ENCODE measurements around the gene GTF2E1. TPM values are rescaled to one million over a fixed set of nuclear protein-coding genes. Genes with fewer than 3 reads are reported as not detected.
"Not testable (repeated sequence)": the region's sequence is repeated elsewhere in the genome, so short reads cannot be mapped to it uniquely, and the experiment has no call there.

Gene GTF2E1
- total RNA-seq, 1 experiment from 2014 or later: 22.9 TPM

DNA sequence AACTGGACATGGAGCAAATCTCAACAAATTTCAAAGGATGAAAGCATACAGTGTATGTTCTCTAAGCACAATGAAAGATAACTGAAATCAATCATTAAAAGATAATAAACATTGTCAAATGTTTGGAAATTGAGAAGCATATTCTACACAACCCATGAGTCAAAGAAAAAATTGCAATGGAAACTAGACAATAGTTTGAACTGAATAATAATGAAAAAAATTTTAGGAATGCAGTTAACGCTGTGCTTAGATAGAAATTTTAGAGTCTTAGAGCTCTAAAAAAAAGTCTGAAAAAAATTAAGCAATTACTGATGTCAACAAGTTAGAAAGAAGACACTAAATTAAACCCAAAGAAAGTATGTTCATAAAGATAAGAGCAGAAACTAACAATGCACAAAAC is 15.8 kb upstream of the GTF2E1 start:
- no peak overlapping the region for H3K4me3 Mint-ChIP-seq (ENCODE audit: low read depth, unreplicated experiment)
- no peaks in the 10 kb centered on the region for H3K4me1 Mint-ChIP-seq (ENCODE audit: low read depth, unreplicated experiment)
- H3K27me3 Mint-ChIP-seq (ENCODE audit: unreplicated experiment): no peaks in the 10 kb centered on the region
- no peak for DNase-seq
- no peaks in the 10 kb centered on the region for H3K36me3 Mint-ChIP-seq (ENCODE audit: insufficient read depth, unreplicated experiment)
- CTCF ChIA-PET: no interaction called here
- no peaks in the 10 kb centered on the region for H3K9me3 Mint-ChIP-seq (ENCODE audit: low read depth, unreplicated experiment)
- TF ChIP-seq, protein P1, sequence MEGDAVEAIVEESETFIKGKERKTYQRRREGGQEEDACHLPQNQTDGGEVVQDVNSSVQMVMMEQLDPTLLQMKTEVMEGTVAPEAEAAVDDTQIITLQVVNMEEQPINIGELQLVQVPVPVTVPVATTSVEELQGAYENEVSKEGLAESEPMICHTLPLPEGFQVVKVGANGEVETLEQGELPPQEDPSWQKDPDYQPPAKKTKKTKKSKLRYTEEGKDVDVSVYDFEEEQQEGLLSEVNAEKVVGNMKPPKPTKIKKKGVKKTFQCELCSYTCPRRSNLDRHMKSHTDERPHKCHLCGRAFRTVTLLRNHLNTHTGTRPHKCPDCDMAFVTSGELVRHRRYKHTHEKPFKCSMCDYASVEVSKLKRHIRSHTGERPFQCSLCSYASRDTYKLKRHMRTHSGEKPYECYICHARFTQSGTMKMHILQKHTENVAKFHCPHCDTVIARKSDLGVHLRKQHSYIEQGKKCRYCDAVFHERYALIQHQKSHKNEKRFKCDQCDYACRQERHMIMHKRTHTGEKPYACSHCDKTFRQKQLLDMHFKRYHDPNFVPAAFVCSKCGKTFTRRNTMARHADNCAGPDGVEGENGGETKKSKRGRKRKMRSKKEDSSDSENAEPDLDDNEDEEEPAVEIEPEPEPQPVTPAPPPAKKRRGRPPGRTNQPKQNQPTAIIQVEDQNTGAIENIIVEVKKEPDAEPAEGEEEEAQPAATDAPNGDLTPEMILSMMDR (IDR thresholded peaks at IDR 0.05; ENCODE audit: unreplicated experiment): no peak
- no TSS peak for BruUV-seq (replicated peaks)
- intact Hi-C loops (cut with micrococcal nuclease; ENCODE audit: unreplicated experiment): no loop called here
- no peak overlapping the region for H3K27ac Mint-ChIP-seq (ENCODE audit: unreplicated experiment)

GRCh38 chr3:120730576-120731542 is 11.7 kb upstream of the GTF2E1 start:
- BruUV-seq (replicated peaks): no TSS peak
- CTCF ChIA-PET: interaction anchor here (0.5 kb wide), 1 partner anchor 11 kb away, joined by 3 read pairs; the partner anchor contains the start of genes GTF2E1 and RABL3

GRCh38 chr3:120738006-120738405 is 4.5 kb upstream of the GTF2E1 start:
- H3K36me3 Mint-ChIP-seq (ENCODE audit: insufficient read depth, unreplicated experiment): peaks cover 14% of the 10 kb centered on the region
- H3K4me3 Mint-ChIP-seq (ENCODE audit: low read depth, unreplicated experiment); intact Hi-C loops (cut with micrococcal nuclease; ENCODE audit: unreplicated experiment); H3K27ac Mint-ChIP-seq (ENCODE audit: unreplicated experiment); CTCF ChIA-PET; H3K27me3 Mint-ChIP-seq (ENCODE audit: unreplicated experiment); BruUV-seq (replicated peaks); DNase-seq; H3K9me3 Mint-ChIP-seq (ENCODE audit: low read depth, unreplicated experiment); H3K4me1 Mint-ChIP-seq (ENCODE audit: low read depth, unreplicated experiment): not testable (repeated sequence)

More at GRCh38 chr3:120730576-120731542, 11.7 kb upstream of the GTF2E1 start:
- TF ChIP-seq, protein P1 (IDR thresholded peaks at IDR 0.05; ENCODE audit: unreplicated experiment): no peak
- no peak for DNase-seq
- Mint-ChIP-seq H3K9me3 (ENCODE audit: low read depth, unreplicated experiment) (peaks cover 5% of the 10 kb centered on the region), H3K36me3 (ENCODE audit: insufficient read depth, unreplicated experiment) (no peaks in the 10 kb centered on the region), H3K4me3 (ENCODE audit: low read depth, unreplicated experiment) (no peak overlapping the region), H3K27ac (ENCODE audit: unreplicated experiment) (no peak overlapping the region), H3K27me3 (ENCODE audit: unreplicated experiment) (no peaks in the 10 kb centered on the region), H3K4me1 (ENCODE audit: low read depth, unreplicated experiment) (no peaks in the 10 kb centered on the region)
- intact Hi-C loops (cut with micrococcal nuclease; ENCODE audit: unreplicated experiment): no loop called here

DNA sequence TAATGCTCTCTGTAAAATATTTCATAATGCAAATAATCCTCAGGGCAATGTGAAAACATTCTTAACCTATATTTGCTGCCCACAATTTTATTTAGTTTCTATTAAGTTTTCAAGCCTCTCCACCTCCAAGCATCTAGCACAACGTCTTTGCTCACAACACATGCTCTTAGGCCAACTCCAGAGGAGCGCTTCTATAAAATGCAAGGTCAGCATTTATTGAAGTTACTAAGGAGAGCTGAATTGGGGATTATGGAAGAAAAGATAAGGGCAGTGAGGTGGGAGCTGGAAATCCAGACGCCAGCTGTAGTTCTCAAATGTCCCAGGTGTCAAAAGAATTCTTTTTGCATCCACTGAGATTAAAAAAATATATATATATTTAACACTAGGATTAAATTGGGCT is 1.2 kb upstream of the GTF2E1 start:
- Mint-ChIP-seq H3K27me3 (ENCODE audit: unreplicated experiment) (no peaks in the 10 kb centered on the region), H3K4me1 (ENCODE audit: low read depth, unreplicated experiment) (peaks cover 20% of the 10 kb centered on the region), H3K36me3 (ENCODE audit: insufficient read depth, unreplicated experiment) (peaks cover 31% of the 10 kb centered on the region), H3K27ac (ENCODE audit: unreplicated experiment) (no peak overlapping the region), H3K9me3 (ENCODE audit: low read depth, unreplicated experiment) (peaks cover 3% of the 10 kb centered on the region), H3K4me3 (ENCODE audit: low read depth, unreplicated experiment) (peak overlapping the region; percentile 77)
- DNase-seq: no peak
- no TSS peak for BruUV-seq (replicated peaks)
- intact Hi-C loops (cut with micrococcal nuclease; ENCODE audit: unreplicated experiment): no loop called here
- TF ChIP-seq, protein P1 (IDR thresholded peaks at IDR 0.05; ENCODE audit: unreplicated experiment): no peak
- CTCF ChIA-PET: no interaction called here

DNA sequence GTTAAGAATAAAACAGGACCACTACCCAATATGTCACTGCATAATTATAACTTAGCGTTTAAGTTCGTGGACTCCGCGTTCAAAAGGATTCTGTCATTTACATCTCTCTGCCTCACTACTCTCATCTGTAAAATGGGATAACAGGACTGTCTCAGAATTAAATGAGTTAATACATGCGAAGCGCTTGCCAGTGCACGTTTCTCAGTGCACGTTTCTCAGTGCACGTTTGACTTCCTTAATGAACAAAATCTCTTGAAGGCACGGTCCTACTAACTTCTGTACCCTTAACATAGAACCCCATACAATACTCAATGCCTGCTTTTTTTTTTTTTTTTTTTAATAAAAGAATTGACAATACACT is 727 bp upstream of the GTF2E1 start:
- Mint-ChIP-seq H3K27ac (ENCODE audit: unreplicated experiment) (peak overlapping the region; percentile 75), H3K4me3 (ENCODE audit: low read depth, unreplicated experiment) (peak overlapping the region; percentile 77), H3K4me1 (ENCODE audit: low read depth, unreplicated experiment) (peaks cover 20% of the 10 kb centered on the region), H3K36me3 (ENCODE audit: insufficient read depth, unreplicated experiment) (peaks cover 31% of the 10 kb centered on the region), H3K27me3 (ENCODE audit: unreplicated experiment) (no peaks in the 10 kb centered on the region), H3K9me3 (ENCODE audit: low read depth, unreplicated experiment) (peaks cover 3% of the 10 kb centered on the region)
- TF ChIP-seq, protein P1 (IDR thresholded peaks at IDR 0.05; ENCODE audit: unreplicated experiment): no peak
- intact Hi-C loops (cut with micrococcal nuclease; ENCODE audit: unreplicated experiment): loop anchor here (1.0 to 2.0 kb wide), 2 partner anchors 63 to 146 kb away; partner anchors contain the start of gene NDUFB4
- BruUV-seq (replicated peaks): TSS peak; percentile 66
- DNase-seq: no peak
- CTCF ChIA-PET: interaction anchor here (0.7 kb wide), 1 partner anchor 10 kb away, joined by 3 read pairs; no protein-coding TSS in a partner anchor

All from Calu3 (cell line).